Fibroblast of lung (primary cell): Measurements from ENCODE around the gene NXPH4. TPM values are rescaled to one million over a fixed set of nuclear protein-coding genes. Genes with fewer than 3 reads are reported as not detected.

Source experiments
- DNase-seq, 2 donors: peaks; one replicate each; pipeline versions ENCODE4 v3.0.0 to v3.0.0-alpha.2; 2010; ENCODE audit warnings: low read depth in 2 of 2
- H2AFZ ChIP-seq: 2 replicates; pipeline ENCODE4 v1.5.1; 2012; ENCODE audit warnings: low read length, control low read depth, inconsistent platforms
- H3K27ac ChIP-seq: 2 replicates; pipeline ENCODE4 v1.5.1; 2011; ENCODE audit warnings: low read length, control low read depth; ENCODE audit not compliant: insufficient read depth
- H3K27me3 ChIP-seq: 2 replicates; pipeline ENCODE4 v1.5.1; 2011; ENCODE audit warnings: mild to moderate bottlenecking, low read length; ENCODE audit not compliant: control insufficient read depth, insufficient read depth
- H3K36me3 ChIP-seq: 2 replicates; pipeline ENCODE4 v1.5.1; 2011; ENCODE audit warnings: low read length; ENCODE audit not compliant: control insufficient read depth, insufficient read depth
- H3K4me1 ChIP-seq: 2 replicates; pipeline ENCODE4 v1.5.1; 2011; ENCODE audit warnings: low read length; ENCODE audit not compliant: control insufficient read depth, insufficient read depth; ENCODE audit errors: extremely low read depth
- H3K4me2 ChIP-seq: 2 replicates; pipeline ENCODE4 v1.5.1; 2011; ENCODE audit warnings: low read length, control low read depth; ENCODE audit not compliant: insufficient read depth; ENCODE audit errors: extremely low read depth
- H3K4me3 ChIP-seq, 4 experiments: fragments of 200-600 bp in 1 of 4; sonication (generic) in 1 of 4; replicated peaks in 1 of 4; 2 replicates each; pipeline ENCODE4 v1.5.1; 2011 to 2016; ENCODE audit warnings: low read length in 4 of 4, low read depth in 3 of 4, mild to moderate bottlenecking in 3 of 4, control low read depth in 2 of 4, inconsistent platforms in 1 of 4, mixed read lengths in 1 of 4; ENCODE audit not compliant: insufficient read depth in 1 of 4; ENCODE audit errors: control extremely low read depth in 1 of 4
- H3K79me2 ChIP-seq: 2 replicates; pipeline ENCODE4 v1.5.1; 2012; ENCODE audit warnings: mild to moderate bottlenecking, low read length, inconsistent platforms; ENCODE audit not compliant: control insufficient read depth, insufficient read depth
- H3K9ac ChIP-seq: 2 replicates; pipeline ENCODE4 v1.5.1; 2011; ENCODE audit warnings: mild to moderate bottlenecking, low read length, control low read depth; ENCODE audit not compliant: insufficient read depth
- H3K9me3 ChIP-seq: 2 replicates; pipeline ENCODE4 v1.5.1; 2012; ENCODE audit warnings: low read depth, low read length; ENCODE audit not compliant: control insufficient read depth, insufficient read depth
- H4K20me1 ChIP-seq: 2 replicates; pipeline ENCODE4 v1.5.1; 2011; ENCODE audit warnings: low read length; ENCODE audit not compliant: control insufficient read depth, insufficient read depth; ENCODE audit errors: extremely low read depth
- EZH2 ChIP-seq: IDR thresholded peaks from 2 replicates; pipeline ENCODE4 v1.5.1; 2012; ENCODE audit warnings: low read length, control low read depth, mild to moderate bottlenecking; ENCODE audit errors: missing control alignments
- polyA plus RNA-seq, 2 donors: library from polyadenylated mRNA; depleted of rRNA in 1 of 2; stranded (reverse) in 1 of 2; unstranded in 1 of 2; fragments of >200 nt; gene quantifications; 2 replicates each; pipeline ENCODE4 v1.2.1, GENCODE V29; 2011 to 2012; ENCODE audit warnings: missing spikeins in 1 of 2
- total RNA-seq: library from RNA; depleted of rRNA; stranded (reverse); fragments of >200 nt; gene quantifications from 2 replicates; pipeline ENCODE4 v1.2.1, GENCODE V29; 2014
- TF ChIP-seq, protein P1 (sequence below), 2 donors: IDR thresholded peaks in 1 of 2; conservative IDR thresholded peaks in 1 of 2; 1 replicate in 1 of 2; 2 replicates in 1 of 2; pipeline ENCODE4 v1.5.1; 2011 to 2012; ENCODE audit warnings: low read length in 2 of 2, control low read depth in 1 of 2, inconsistent platforms in 1 of 2, low read depth in 1 of 2, mild to moderate bottlenecking in 1 of 2

NXPH4 gene
- total and polyA plus RNA-seq, 2 donors (not counting 1 experiment from before 2014, with no cell fraction given) = 0.50 to 1.9 TPM

DNA sequence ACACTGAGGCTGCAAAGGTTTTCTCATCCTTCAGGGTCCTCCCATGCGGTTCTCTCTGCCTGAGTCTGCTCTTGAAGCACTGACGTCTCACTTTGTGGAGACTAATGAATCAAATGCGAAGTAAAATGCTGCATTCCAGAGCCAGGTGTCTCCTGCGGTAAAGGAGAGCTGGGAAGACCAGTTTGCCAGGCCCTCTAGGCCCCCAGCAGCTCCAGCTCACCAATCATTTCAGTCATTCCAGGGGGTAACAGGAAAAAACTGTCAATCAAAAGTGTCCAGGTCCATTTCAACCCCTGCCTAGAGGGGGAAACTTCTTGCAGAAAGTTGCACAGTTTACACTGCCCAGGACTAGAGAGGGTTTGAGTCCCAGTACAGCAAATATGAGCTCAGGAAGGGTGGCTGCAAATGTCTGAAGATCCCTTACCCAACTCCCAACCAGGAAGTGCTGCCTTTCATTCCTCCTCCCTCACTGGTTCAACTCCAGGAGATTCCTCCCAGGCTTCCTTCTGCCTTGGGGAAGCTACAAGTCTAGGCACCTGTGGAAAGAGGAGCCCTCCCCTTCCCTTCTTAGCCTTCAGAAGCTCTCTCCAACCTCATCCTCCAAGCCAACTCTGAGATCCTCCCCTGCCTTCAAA is 2.7 kb upstream of the NXPH4 start:
- Histone ChIP-seq H3K4me1 (peaks cover 9% of the 10 kb centered on the region), H3K27ac (no peak overlapping the region), H3K27me3 (peaks cover 26% of the 10 kb centered on the region), H3K36me3 (peaks cover 38% of the 10 kb centered on the region), H3K9me3 (no peaks in the 10 kb centered on the region), H3K4me3 (no peak overlapping the region), H4K20me1 (no peaks in the 10 kb centered on the region), H3K4me2 (no peak overlapping the region), H3K9ac (no peak overlapping the region), H3K79me2 (no peaks in the 10 kb centered on the region), H2AFZ (no peak overlapping the region)
- TF ChIP-seq, protein P1, sequence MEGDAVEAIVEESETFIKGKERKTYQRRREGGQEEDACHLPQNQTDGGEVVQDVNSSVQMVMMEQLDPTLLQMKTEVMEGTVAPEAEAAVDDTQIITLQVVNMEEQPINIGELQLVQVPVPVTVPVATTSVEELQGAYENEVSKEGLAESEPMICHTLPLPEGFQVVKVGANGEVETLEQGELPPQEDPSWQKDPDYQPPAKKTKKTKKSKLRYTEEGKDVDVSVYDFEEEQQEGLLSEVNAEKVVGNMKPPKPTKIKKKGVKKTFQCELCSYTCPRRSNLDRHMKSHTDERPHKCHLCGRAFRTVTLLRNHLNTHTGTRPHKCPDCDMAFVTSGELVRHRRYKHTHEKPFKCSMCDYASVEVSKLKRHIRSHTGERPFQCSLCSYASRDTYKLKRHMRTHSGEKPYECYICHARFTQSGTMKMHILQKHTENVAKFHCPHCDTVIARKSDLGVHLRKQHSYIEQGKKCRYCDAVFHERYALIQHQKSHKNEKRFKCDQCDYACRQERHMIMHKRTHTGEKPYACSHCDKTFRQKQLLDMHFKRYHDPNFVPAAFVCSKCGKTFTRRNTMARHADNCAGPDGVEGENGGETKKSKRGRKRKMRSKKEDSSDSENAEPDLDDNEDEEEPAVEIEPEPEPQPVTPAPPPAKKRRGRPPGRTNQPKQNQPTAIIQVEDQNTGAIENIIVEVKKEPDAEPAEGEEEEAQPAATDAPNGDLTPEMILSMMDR (conservative IDR thresholded peaks at IDR 0.05 in 1 of 2, IDR thresholded peaks at IDR 0.05 in 1 of 2; ENCODE audit: low read depth in 1 of 2, low read length in 2 of 2) = no peak
- no peak for TF ChIP-seq EZH2
- DNase-seq = no peak

DNA sequence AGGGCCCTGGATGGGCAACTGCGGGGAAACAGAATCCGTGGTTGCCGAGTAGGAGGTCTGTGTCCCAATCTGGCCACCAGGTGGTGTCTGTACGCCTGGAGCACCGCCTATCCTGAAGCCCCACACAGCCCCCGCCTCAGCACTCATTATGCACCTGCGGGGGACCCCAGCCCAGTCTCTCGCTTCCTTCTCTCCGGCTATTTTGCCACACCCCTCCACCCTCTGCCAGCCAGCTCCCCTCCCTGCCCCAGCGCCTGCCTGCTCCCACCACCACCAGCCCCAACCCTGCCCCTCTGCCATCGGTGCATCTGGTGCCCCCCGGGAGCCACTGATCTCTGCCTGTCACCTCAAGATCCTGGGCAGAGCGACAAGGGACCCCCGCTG is 2.2 kb upstream of the NXPH4 start:
- DNase-seq = peak; percentile 37 to 54
- H3K36me3 ChIP-seq = peaks cover 34% of the 10 kb centered on the region
- H3K4me1 ChIP-seq = peaks cover 9% of the 10 kb centered on the region
- TF ChIP-seq EZH2 = no peak
- TF ChIP-seq, protein P1 (conservative IDR thresholded peaks at IDR 0.05 in 1 of 2, IDR thresholded peaks at IDR 0.05 in 1 of 2; ENCODE audit: low read depth in 1 of 2, low read length in 2 of 2) = peak; percentile 41 to 68
- H3K9ac ChIP-seq = no peak overlapping the region
- H3K9me3 ChIP-seq = no peaks in the 10 kb centered on the region
- H3K4me2 ChIP-seq = no peak overlapping the region
- peaks cover 28% of the 10 kb centered on the region for H3K27me3 ChIP-seq
- no peaks in the 10 kb centered on the region for H4K20me1 ChIP-seq
- H3K79me2 ChIP-seq = no peaks in the 10 kb centered on the region
- no peak overlapping the region for H3K4me3 ChIP-seq
- no peak overlapping the region for H3K27ac ChIP-seq
- H2AFZ ChIP-seq = no peak overlapping the region

DNA sequence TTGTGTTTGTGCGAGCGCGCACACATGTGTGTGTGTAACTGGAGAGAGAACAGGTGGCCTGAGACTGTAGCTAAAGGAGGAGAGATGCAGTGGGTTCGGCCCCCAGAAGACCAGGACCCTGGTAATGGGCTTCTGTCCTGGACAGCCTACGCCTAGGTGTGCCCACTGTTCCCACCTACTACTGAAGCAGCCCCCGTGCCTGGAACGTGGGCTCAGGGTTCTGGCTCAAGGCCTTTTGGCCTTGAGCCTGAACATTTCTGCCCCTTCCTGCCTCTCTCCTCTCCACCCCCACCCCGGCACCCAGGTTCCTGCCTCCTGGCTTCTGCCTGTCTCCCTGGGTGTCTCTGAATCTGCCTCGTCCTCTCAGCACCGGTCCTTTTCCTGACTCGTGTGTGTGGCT is 1.5 kb upstream of the NXPH4 start:
- H3K36me3 ChIP-seq = peaks cover 27% of the 10 kb centered on the region
- H3K4me1 ChIP-seq = peaks cover 9% of the 10 kb centered on the region
- no peak overlapping the region for H3K4me3 ChIP-seq
- no peak overlapping the region for H2AFZ ChIP-seq
- no peaks in the 10 kb centered on the region for H3K9me3 ChIP-seq
- no peak overlapping the region for H3K4me2 ChIP-seq
- no peaks in the 10 kb centered on the region for H3K79me2 ChIP-seq
- no peak overlapping the region for H3K27ac ChIP-seq
- H4K20me1 ChIP-seq = no peaks in the 10 kb centered on the region
- TF ChIP-seq, protein P1 (conservative IDR thresholded peaks at IDR 0.05 in 1 of 2, IDR thresholded peaks at IDR 0.05 in 1 of 2; ENCODE audit: low read depth in 1 of 2, low read length in 2 of 2) = no peak
- TF ChIP-seq EZH2 = peak; percentile 26
- no peak for DNase-seq
- H3K9ac ChIP-seq = no peak overlapping the region
- peaks cover 34% of the 10 kb centered on the region for H3K27me3 ChIP-seq
